ENCODE measurements around the gene CACTIN.

DNA sequence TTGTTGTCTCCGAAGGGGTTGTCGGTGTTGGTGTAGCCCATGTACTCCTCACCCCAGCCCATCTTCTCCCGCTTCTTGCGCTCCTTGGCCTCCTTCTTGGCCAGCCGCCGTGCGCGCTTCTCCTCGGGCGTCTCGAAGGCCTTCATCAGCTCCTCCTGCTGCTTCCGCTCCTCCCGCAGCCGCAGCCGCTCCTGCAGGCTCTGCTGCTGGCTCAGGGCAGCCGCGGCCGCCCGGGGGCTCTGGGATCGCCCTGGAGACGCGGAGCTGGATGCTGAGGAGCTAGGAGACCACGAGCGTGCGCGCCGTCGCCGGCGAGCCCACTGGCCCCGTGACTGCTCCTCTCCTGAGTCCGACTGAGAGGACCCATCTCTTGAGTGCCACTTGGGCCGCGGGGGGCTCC lies 2.9 kb downstream of the CACTIN start:
- TF ChIP-seq, protein P1, sequence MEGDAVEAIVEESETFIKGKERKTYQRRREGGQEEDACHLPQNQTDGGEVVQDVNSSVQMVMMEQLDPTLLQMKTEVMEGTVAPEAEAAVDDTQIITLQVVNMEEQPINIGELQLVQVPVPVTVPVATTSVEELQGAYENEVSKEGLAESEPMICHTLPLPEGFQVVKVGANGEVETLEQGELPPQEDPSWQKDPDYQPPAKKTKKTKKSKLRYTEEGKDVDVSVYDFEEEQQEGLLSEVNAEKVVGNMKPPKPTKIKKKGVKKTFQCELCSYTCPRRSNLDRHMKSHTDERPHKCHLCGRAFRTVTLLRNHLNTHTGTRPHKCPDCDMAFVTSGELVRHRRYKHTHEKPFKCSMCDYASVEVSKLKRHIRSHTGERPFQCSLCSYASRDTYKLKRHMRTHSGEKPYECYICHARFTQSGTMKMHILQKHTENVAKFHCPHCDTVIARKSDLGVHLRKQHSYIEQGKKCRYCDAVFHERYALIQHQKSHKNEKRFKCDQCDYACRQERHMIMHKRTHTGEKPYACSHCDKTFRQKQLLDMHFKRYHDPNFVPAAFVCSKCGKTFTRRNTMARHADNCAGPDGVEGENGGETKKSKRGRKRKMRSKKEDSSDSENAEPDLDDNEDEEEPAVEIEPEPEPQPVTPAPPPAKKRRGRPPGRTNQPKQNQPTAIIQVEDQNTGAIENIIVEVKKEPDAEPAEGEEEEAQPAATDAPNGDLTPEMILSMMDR (IDR thresholded peaks at IDR 0.05) = no peak
- TF ChIP-seq POLR2A (IDR thresholded peaks at IDR 0.05) = no peak
- no peak for TF ChIP-seq POLR2AphosphoS5 (IDR thresholded peaks at IDR 0.05)
